Right renal pelvis (tissue), 4 donors: ENCODE measurements around the gene INTS14. TPM values are rescaled to one million over a fixed set of nuclear protein-coding genes. Genes with fewer than 3 reads are reported as not detected.
A peak's percentile ranks its signal among the peaks of the same experiment; 100 is the strongest.

Source experiments
- DNase-seq, 4 donors: peaks; one replicate each; pipeline ENCODE4 v3.0.0-alpha.2; 2013; ENCODE audit warnings: low read depth in 4 of 4, low spot score in 3 of 4, missing footprints in 1 of 4
- polyA plus RNA-seq, 4 donors: library from polyadenylated mRNA; unstranded; fragments of 120-200 nt; gene quantifications; one replicate each; pipeline ENCODE4 v1.2.1, GENCODE V29; 2013; ENCODE audit not compliant: insufficient read length in 4 of 4

The INTS14 gene
- 10 to 100 TPM; 47.1 to 55.5 (median 53.8) TPM for polyA plus RNA-seq

DNA sequence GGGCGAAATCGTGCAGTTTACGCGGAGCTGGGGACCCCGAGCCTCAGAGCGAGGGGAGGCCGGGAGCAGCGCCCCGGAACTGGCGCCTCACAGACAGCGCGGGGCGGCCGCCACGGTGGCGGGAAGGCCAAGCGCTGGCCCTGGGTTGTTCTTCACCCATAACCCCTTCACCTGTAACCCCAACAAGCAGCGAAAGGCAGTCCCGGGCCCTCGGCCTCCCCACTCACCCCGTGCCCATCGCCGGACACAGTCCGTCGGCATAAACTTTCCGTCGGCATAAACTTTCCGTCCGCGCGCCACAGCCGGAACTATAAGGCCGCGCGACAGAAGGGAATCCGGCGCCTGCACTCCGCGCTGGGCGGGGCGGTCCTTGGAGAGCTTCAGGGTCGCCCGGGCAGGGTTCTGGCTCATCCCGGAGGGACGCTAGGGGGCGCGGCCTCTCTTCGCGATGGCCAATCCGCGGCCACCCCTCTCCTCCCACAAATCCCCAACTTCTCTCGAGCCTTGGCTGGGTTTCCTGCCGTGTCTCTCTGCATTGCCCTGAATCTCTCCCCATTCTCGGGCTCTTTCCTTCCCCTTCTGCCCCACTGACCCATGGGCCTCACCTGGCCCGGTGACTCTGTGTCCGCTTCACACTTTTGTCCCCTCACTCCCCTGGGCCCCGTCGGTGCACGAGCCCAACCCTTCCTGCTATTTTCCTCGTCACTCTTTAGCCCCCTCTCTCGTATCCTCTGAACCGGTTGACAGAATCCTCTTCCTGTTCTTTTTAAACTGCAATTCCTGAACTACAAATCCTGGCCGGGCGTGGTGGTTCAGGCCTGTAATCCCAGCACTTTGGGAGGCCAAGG lies at the start of gene INTS14:
Gene INTS14, minus strand, starts transcription at position 261 of the 848 bp plus-strand sequence. CDS start 3,751 bp downstream, outside the sequence.
- DNase-seq, result peak; percentile 93 to 95 (median 94)

DNA sequence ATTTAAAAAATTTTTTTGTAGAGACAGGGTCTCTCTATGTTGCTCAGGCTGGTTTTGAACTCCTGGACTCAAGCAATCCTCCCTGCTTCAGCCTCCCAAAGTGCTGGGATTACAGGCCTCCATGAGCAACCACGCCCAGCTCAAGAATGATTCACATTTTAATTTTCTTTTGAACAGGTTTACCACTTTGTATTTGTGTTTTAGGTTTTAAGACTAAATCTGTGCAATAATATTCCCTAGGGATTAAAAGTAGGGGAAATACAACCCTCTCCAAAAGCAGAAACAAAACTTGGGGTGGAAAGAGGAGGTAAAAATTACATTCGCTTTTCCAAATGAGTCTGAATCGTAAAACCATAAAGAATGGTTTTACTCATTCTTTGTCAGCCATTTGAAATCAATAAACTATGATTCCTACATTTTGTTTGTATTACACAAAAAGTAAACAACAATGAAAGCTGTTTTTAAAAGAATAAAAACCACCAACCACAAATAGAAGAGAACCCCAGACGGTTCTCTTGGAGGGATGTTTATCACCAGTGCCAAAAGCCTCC lies 48.6 kb upstream of the INTS14 start:
- DNase-seq, result no peak

DNA sequence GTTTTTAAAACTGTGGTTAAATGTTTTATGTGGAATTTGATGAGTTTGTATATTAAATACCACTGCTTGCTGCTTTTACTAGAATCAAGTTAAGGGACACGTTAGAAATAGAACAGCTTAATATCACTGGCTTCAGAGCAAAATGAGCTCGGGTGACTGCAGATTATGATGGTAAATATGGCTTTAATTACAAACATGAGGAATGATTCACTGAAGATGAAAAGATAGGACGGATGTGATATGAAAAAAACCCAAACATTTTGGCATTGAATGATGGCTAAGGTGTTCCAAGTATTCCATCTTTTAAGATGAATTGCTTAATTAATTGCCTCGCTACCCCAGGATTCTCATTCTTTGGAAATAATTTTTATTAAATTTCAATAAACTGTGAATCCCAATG lies 44.5 kb upstream of the INTS14 start:
- no peak for DNase-seq

DNA sequence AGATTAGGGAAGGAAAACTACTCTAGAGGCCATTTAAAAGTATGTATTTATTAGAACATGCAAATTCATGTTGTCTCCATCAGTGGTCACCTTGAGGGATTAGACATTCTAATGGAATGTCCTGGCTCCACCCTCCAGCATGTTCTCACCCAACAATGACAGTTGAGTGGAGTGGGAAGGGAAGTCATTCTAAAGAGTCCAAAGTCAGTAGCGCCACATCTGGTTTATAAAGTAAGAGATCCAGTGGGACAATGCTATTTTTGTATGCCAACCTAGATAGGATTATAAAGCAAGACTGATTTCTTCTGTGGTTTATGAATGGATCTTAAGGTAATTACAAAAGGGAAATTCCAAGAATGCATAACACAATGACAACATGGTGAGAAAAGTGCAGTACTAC lies 44.1 kb upstream of the INTS14 start:
- DNase-seq, result no peak

DNA sequence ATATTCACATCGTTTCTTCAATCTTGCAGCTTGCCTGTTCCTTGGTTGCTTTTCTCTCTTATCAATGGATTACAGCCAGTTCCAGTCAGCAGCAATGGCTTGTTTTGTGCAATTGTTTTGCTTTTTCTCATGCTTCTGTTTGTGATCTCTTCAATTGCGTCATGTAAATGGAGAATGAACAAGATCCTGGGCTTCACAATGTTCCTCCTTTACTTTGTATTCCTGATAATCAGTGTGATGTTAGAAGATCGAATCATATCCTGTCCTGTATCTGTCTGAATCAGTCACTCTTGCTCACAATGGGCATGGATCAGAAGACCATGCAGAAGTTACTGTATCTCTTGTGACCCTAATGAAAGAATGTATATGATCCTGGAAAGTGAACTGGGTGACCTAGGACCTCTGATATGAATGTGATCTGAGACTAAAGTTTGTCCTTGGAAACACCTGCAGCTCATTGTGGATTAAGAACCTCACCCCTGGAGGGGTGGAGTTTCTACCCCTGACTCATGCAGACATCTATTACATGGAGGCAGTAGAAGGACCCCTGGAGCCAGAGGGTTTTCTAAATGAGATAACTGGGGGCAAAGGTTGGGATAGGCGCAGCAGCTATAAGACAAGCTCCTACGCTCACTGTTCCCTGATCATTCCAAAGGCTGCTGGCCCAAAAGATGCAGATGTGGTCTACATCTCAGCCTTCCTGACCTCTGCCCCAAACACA lies 43.0 kb upstream of the INTS14 start:
- no peak for DNase-seq

DNA sequence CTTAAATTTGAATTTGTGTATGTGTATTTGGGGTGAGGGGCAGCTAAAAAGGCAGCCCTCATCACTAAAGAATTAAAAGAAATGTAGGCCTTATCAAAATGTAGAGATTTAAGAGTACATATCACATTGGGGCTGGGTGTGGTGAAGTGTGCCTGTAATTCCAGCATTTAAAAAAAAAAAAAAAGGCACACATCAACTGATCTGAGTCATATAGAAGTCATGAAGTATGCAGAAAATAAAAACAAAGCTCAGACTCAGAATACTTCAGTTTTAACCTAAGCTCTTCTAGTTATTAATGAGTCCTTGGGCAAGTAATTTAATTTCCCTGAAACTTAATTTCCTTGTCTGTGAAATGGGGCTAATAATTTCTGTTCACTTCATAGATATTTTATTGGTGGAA lies 42.4 kb upstream of the INTS14 start:
- no peak for DNase-seq

DNA sequence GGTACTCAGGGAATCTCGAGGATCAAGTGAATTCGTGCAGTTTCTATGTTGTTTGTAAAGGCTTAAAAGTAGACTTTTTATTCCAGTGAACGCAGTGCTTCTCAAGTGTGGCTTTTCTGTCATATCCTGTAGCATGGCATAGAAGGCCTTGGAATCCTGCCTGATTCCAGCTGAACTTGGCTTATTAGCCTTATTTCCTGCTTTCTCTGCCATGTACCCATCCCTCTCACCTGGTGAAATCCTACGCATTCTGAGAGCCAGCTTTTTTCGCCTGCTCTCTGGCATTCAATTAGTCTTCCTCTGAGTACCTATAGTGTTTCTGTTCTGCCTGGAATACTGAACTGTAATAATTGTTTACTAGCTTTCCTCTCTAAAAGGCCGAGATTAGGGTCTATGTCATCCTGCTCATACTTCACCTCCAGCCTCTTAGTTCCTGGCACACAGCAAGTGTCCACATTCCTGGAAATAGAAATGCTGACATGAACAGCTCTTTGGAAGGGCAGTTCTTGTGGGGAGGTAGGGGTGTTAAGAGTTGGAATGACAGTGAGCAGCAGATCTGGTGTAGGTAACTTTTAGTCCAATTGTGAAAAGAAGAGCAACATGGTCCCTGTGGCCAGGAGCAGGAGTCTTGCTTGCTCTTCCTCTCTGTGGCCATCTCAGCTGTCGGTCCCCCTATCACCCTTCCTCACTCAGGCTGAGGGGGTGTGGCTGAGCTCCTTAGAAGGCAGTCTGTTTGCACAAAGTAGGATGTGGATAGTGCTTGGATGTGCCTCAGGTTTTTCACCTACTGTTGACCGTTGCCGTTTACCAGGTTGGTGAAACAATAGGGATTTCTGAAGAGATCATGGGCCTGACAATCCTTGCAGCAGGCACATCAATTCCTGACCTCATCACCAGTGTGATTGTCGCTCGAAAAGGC lies 41.2 kb upstream of the INTS14 start:
- DNase-seq, result no peak

DNA sequence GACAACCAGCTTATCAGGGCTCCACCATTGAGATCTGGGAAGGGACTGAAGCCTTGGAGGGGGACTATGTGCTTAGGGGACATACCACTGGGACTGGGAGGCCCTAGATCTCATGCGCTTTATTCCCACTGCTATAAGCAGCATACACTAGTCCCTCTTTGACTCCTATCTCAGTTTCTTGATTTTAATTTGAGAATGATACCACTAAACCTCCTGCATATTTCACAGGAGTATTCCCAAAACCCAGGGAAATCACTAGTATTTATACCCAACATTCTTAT lies 40.1 kb upstream of the INTS14 start:
- no peak for DNase-seq

DNA sequence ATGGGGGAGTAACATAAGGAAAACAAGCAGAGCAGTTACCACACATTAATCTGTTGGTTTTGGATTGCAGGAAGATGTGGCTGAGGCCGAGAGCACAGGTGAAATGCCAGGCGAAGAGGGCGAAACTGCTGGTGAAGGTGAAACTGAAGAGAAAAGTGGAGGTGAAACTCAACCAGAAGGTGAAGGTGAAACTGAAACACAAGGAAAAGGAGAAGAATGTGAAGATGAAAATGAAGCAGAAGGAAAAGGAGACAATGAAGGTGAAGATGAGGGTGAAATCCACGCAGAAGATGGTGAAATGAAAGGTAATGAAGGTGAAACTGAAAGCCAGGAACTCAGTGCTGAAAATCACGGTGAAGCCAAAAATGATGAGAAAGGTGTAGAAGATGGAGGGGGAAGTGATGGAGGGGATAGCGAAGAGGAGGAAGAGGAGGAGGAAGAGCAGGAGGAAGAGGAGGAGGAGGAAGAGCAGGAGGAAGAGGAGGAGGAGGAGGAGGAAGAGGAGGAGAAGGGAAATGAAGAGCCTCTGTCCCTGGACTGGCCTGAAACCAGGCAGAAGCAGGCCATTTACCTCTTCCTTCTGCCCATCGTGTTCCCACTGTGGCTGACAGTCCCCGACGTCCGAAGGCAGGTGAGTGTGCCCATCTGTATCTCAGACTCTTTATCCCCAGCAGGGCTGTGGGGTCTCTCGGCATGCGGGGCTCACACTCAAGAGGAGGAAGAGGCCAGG lies 39.5 kb upstream of the INTS14 start:
- no peak for DNase-seq

DNA sequence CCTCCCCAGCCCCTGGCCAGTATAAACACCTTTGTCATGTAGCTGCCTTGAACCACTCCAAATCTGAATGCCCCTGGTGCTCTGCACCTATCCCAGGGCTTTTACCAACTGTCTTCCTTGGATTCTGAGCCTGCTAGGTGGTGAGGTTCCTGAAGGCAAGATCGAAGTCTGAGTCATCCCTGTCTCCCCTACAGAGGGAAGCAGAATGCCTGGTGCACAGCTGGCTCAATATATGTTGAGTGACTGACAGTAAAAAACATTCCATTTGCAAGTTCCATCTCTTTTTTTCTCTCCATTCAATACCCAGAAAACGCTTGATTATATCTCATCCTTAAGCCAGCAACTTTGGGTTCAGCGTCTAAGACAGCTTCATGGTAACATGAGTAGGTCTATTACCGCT lies 35.6 kb upstream of the INTS14 start:
- no peak for DNase-seq

DNA sequence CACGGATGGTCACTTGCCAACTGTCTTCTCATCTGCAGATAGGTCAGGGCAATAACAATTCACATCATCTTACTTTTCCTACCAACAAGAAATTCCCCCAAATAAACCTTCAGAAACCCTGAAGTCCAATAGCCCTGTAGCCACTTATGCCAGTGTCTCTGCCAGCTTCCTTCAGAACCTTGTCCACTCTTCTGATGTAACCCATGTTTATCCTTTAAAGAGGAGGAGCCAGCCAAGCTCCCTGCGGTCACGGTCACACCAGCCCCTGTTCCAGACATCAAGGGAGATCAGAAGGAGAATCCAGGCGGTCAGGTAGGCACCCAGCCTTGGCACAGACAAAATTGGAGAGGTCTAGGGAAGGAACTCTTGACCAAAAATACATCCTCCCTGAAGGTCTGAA lies 34.5 kb upstream of the INTS14 start:
- no peak for DNase-seq

DNA sequence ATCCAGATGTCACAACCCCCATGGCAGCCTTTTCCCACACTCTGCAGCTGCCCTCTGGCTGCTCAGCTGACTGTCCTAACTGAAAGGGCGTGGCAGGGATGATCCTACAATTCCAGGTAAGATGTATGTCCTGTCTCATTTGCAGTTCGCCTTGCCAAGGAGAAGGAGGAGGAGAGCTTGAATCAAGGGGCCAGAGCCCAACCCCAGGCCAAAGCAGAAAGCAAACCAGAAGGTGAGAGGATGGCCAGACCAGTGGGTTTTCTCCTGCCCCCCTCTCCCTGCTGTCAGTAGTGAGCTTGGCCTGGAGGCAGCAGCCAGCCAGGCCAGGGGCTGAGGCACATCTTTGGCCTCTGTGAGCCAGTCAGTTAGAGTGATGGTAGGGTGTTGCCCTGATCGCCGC lies 33.4 kb upstream of the INTS14 start:
- DNase-seq, result no peak

DNA sequence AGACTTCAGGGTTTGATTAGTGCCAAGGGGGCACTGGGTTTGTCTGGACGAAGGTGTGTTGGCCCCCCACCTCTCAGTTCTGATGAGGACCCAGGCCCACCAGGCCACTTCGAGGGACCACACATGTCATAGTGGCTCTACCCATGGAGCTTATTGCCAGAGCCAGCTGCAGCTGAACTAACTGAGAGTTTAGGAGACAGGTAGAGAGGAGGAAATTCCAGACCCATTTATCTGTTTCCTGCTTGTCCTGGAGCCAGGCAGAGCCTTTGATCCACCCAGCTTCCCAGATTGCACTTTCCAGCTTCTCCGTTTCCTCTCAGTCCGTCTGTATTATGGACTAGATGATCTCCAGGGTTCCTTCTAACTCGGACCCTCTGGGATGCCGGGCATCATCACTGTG lies 31.7 kb upstream of the INTS14 start:
- no peak for DNase-seq

DNA sequence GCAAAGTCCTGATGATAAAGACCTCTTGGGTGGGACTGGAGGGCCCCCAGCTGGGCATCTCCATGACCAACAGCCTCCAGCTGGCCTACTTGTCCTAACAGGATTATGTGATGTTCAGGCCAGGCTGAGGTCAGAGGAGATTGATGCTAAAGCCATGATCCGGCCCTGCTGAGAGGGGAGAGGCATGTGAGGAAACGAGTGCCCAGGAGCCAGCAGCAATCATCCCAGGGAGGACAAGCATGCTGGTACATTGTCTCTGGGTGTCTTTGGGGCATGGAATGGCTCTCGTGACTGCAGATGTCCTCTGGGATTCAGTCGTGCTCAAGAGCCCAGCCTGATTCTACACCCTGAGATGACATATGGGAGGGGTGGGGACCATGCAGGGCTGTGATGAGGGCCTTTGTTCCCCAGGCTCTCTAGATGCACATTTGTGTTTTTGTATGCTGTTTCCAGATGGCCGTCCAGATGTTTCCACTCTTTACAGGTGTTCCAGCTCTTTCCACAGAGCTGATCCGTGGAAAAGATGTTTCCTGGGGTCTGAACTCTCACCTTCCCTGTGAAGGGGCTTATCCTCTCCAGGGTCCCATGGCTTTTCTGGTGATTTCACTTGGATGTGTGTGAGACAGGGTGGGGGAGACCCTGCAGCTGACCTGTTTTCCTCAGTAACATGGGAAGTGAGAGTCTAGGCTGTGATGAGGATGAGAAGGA lies 31.0 kb upstream of the INTS14 start:
- no peak for DNase-seq

DNA sequence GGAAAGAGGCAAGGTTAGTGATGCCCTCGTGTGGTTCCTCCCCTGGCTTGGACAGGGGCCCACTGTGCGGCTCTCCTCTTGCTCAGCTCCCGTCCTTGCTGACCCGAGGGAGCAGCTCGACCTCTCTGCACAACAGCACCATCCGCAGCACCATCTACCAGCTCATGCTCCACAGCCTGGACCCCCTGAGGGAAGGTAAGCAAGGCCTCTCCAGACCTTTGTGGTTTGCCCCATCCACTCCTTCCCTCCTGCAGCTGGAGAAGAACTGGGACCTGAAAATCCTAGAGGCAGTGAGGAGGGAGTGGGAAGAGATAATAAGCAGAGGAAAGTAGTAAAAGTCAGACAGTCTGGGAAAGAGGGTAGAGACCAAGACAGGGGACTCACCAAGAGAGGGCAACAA lies 28.6 kb upstream of the INTS14 start:
- DNase-seq, result no peak

DNA sequence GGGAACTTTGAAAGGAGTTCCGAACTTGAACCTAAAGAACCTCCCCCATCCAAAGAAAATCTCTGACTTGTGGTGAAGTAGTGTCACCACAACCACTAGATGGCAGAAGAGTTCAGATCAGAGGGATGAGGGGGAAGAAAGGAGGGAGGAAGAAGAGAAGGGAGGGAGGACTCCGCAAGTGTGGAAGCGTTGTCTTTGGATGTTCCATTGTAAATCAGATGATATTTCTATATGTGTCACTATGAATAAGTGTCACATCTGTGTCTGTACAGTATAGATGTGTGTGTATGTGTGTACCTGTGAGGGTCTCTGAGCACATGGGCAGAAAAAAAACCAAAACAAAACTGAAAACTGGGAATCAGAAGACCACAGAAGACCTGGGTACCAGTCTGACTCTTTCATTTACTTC lies 27.8 kb upstream of the INTS14 start:
- DNase-seq, result peak; percentile 62 to 74 (median 68)

DNA sequence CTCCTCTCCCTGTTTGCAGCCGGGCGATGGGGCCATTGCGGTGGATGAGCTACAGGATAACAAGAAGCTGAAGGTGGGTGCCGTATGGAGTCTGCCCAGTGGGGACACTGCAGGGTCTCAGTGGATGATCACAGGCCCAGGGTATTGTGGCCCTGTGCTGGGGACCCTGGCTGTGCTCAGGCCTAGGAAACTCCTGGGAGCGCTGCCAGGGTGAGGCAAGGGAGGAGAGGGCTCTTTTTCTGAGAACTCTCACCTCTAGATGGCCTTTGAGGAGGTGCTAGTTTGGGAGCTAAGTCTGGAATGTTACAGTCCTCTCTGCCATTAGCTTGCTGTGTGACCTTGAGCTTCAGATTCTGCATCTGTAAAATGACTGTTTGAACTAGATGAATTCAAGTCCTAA lies 27.2 kb upstream of the INTS14 start:
- DNase-seq, result no peak

DNA sequence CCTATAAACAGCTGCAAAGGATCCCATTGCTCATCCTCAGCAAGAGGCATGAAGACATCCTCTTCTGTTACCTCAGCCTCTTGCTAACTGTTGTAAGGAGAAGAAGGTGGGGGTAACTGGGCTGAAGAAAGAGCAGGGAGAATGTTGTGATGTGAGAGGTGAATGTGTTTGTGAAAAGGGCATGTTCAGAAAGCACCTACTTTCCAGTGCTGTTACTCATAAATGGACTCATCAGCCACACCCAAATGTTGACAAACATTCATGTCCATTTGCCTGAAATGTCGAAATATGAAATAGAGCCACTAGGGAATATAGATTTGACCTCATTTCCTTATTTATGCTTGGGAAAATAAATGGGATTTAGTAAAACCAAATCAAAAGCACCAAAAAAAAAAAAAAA lies 23.4 kb upstream of the INTS14 start:
- no peak for DNase-seq

DNA sequence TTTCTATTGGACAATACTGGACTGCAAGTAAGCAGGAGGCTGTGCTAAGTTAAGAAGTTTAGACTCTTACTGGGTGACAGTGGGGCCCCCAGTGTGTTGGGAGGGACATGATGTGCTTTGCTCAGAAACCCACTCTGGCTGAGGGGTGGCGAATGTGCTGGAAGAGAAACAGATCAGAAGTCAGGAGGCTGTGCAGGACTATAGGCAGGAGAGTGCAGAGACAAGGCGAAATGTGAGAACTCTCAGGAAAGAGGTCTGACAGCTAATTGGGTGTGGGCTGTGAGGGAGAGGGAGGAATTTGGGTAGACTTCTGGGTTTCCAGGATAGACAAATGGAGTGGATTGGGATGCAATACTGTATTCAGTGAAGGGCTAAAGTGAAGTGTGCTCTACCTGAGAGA lies 22.8 kb upstream of the INTS14 start:
- no peak for DNase-seq
